DMS 273 treated with DMSO at 0.1 percent for 48 hours (cell line): ENCODE data around the gene ISL2.

ENCODE experiments used
- DNase-seq: peaks from one replicate; lab custom pipeline; 2025; lab: John Stamatoyannopoulos, UW

Gene ISL2

GRCh38 chr15:76377217-76377616 is 40.6 kb downstream of the ISL2 start:
- DNase-seq = no peak

GRCh38 chr15:76377751-76378150 is 41.2 kb downstream of the ISL2 start:
- DNase-seq = no peak

GRCh38 chr15:76378691-76379090 is 42.1 kb downstream of the ISL2 start:
- DNase-seq = no peak

DNA sequence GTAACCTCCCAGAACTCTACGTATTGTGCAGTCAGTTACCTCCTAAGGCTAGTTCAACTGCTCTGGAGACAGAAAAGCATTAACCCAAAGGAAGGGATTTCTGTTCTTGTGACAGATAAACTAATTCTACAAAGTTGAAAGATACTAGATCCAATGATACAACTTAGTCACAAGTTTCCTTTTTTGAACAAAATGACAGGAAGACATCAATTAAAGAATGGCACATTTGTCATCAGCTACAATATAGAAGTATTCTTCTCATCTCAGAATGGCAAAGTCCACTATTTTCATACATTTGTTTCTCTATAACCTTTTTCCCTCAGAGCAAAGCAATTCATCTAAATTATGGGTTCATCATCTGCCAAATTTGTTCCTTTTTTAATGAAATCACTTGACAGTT is 43.7 kb downstream of the ISL2 start:
- DNase-seq = no peak

GRCh38 chr15:76381366-76381765 is 44.8 kb downstream of the ISL2 start:
- DNase-seq = no peak

- no peak for DNase-seq
Measured at GRCh38 chr15:76382987-76383728, 46.6 kb downstream of the ISL2 start.

- DNase-seq = no peak
Measured at GRCh38 chr15:76384409-76384808, 47.8 kb downstream of the ISL2 start.

DNA sequence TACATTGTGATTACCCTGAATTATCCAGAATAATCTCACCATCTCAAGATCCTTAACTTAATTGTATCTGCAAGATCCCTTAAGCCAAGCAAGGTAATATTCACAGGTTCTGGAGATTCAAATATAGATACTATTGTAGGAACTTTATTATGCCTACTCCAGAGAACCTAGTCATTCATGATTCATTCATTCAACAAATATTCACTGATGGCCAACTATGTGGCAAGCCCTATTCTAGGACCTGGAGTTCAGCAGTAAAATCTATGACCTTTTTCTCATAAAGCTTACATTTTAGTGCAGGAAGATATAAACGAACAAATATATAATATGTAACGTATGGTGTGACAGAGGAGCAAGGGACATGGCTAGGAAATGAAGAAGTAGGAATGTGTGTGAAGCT is 49.6 kb downstream of the ISL2 start:
- no peak for DNase-seq

DNA sequence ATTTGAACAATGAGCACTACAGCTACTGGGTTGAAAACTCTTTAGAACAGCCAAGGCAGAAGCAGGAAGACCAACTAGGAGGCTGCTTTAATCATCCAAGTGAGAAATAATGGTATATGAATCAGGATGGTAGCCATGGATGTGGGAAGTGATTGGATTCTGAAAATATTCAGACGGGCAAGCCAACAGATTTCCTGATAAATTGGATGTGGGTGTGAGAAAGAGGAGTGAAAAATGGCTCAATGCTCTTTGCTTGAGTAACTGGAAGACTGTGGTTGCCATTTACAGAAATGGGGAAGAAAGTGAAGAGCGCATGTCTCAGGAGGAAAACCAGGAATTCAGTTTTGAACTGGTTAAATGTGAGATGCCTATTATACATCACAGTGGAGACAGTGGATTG is 50.4 kb downstream of the ISL2 start:
- DNase-seq = no peak

DNA sequence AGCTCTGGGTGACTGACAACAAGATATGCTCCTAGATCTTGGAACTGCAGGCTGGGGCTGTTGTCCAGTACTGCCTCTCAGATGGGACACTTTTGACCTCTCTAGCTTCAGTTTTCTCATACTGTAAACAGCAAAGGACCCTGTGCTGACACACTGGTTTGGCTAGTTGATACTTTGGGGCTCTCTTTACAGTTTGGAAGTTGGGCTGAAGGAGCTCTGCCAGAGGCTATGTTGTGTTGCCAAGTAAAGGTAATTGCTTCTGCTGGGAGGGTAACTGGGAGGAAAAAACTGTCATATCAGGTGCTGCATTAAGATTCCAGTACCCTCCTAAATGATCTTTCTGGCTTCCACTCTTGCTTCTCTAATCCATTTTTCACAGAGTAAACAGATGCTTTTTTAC is 54.0 kb downstream of the ISL2 start:
- no peak for DNase-seq

- DNase-seq = no peak
Measured at GRCh38 chr15:76391309-76391708, 54.7 kb downstream of the ISL2 start.

GRCh38 chr15:76391847-76392246 is 55.3 kb downstream of the ISL2 start:
- no peak for DNase-seq
